Smooth muscle cell (in vitro differentiated cells): ENCODE results near the gene TMEM238L. TPM values are rescaled to one million over a fixed set of nuclear protein-coding genes. Genes with fewer than 3 reads are reported as not detected.
A peak's percentile ranks its signal among the peaks of the same experiment; 100 is the strongest.

ENCODE experiments used
- DNase-seq: peaks from one replicate; lab custom pipeline; 2025; ENCODE audit not compliant: unreplicated experiment; lab: John Stamatoyannopoulos, UW
- H2AFZ ChIP-seq: fragments of 200-600 bp; sonication (generic); 2 replicates; pipeline ENCODE4 v1.6.0; 2016; ENCODE audit warnings: antibody characterized with exemption, low read depth, mild to moderate bottlenecking
- H3F3A ChIP-seq: fragments of 200-600 bp; sonication (generic); 2 replicates; pipeline ENCODE4 v1.6.0; 2017; ENCODE audit warnings: antibody characterized with exemption, low read depth
- H3K27ac ChIP-seq: fragments of 200-600 bp; sonication (generic); 2 replicates; pipeline ENCODE4 v1.5.1; 2016; ENCODE audit warnings: low read depth, mild to moderate bottlenecking
- H3K27me3 ChIP-seq: fragments of 200-600 bp; sonication (generic); 2 replicates; pipeline ENCODE4 v1.6.1; 2016; ENCODE audit warnings: low read depth, mild to moderate bottlenecking
- H3K36me3 ChIP-seq: fragments of 200-600 bp; sonication (generic); 2 replicates; pipeline ENCODE4 v1.5.1; 2016; ENCODE audit warnings: low read depth
- H3K4me1 ChIP-seq: fragments of 200-600 bp; sonication (generic); 2 replicates; pipeline ENCODE4 v1.5.1; 2016; ENCODE audit warnings: low read depth
- H3K4me2 ChIP-seq: fragments of 200-600 bp; sonication (generic); 2 replicates; pipeline ENCODE4 v1.6.0; 2016; ENCODE audit warnings: mild to moderate bottlenecking
- H3K4me3 ChIP-seq: fragments of 200-600 bp; sonication (generic); 2 replicates; pipeline ENCODE4 v1.5.1; 2016; ENCODE audit warnings: mild to moderate bottlenecking
- H3K79me2 ChIP-seq: fragments of 200-600 bp; sonication (generic); 2 replicates; pipeline ENCODE4 v1.6.0; 2016; ENCODE audit warnings: low read depth, mild to moderate bottlenecking
- H3K9ac ChIP-seq: fragments of 200-600 bp; sonication (generic); 2 replicates; pipeline ENCODE4 v1.6.0; 2016; ENCODE audit warnings: low read depth
- H3K9me3 ChIP-seq: fragments of 200-600 bp; sonication (generic); replicated peaks from 2 replicates; pipeline ENCODE4 v1.5.1; 2016; ENCODE audit warnings: low read depth
- H4K20me1 ChIP-seq: fragments of 200-600 bp; sonication (generic); 2 replicates; pipeline ENCODE4 v1.6.0; 2016; ENCODE audit warnings: low read depth
- CTCF ChIP-seq: fragments of 200-600 bp; sonication (generic); IDR thresholded peaks from 2 replicates; pipeline ENCODE4 v1.5.1; 2017; ENCODE audit warnings: borderline replicate concordance, mild to moderate bottlenecking, antibody characterized with exemption; ENCODE audit not compliant: insufficient read depth, poor library complexity, severe bottlenecking
- WGBS: methylation state at CpG from one replicate; pipeline ENCODE4 v1.1.7; 2016; ENCODE audit warnings: low lambda C conversion rate; 5-methylcytosine and 5-hydroxymethylcytosine counted together
- polyA plus RNA-seq: library from polyadenylated mRNA; unstranded; fragments of >200 nt; fragmentation: Nextera tagmentation; extraction: Ambion mirVana; gene quantifications from 2 replicates; pipeline ENCODE4 v1.2.1, GENCODE V29; 2016
- total RNA-seq: library from RNA; depleted of rRNA; stranded (reverse); fragments of >200 nt; gene quantifications from 2 replicates; pipeline ENCODE4 v1.2.3, GENCODE V29; 2014

The TMEM238L gene
- total and polyA plus RNA-seq, 2 experiments from 2014 or later: not detected

GRCh38 chr17:10756185-10756584, 47.7 kb downstream of the TMEM238L start:
- Histone ChIP-seq H3K4me3 (no peak overlapping the region), H3K27me3 (no peaks in the 10 kb centered on the region), H3K27ac (no peak overlapping the region)

GRCh38 chr17:10755592-10756127, 48.2 kb downstream of the TMEM238L start:
- Histone ChIP-seq H3K4me2 (peak overlapping the region; percentile 77), H3K9me3 (no peaks in the 10 kb centered on the region), H3K9ac (no peak overlapping the region), H3K79me2 (no peaks in the 10 kb centered on the region), H4K20me1 (no peaks in the 10 kb centered on the region), H3K27ac (no peak overlapping the region), H3K4me3 (no peak overlapping the region), H2AFZ (no peak overlapping the region), H3K27me3 (no peaks in the 10 kb centered on the region), H3K36me3 (no peaks in the 10 kb centered on the region), H3F3A (no peaks in the 10 kb centered on the region), H3K4me1 (peaks cover 9% of the 10 kb centered on the region)
- DNase-seq: no peak
- no peak for TF ChIP-seq CTCF
- 73% methylated on average over 3 of the region's 3 CpGs for WGBS

More at GRCh38 chr17:10756185-10756584, 47.7 kb downstream of the TMEM238L start:
- no peaks in the 10 kb centered on the region for H3K79me2 ChIP-seq
- H4K20me1 ChIP-seq: no peaks in the 10 kb centered on the region
- no peak overlapping the region for H3K9ac ChIP-seq
- peaks cover 9% of the 10 kb centered on the region for H3K4me1 ChIP-seq
- H3F3A ChIP-seq: no peaks in the 10 kb centered on the region
- H2AFZ ChIP-seq: no peak overlapping the region
- no peak overlapping the region for H3K4me2 ChIP-seq
- no peak for DNase-seq
- no peaks in the 10 kb centered on the region for H3K36me3 ChIP-seq
- H3K9me3 ChIP-seq: no peaks in the 10 kb centered on the region
- TF ChIP-seq CTCF: no peak
- WGBS: 35% methylated on average over 1 of the region's 1 CpG

GRCh38 chr17:10754861-10755591, 48.9 kb downstream of the TMEM238L start:
- Histone ChIP-seq H3K27me3 (no peaks in the 10 kb centered on the region), H3K27ac (no peak overlapping the region), H2AFZ (peak overlapping the region; percentile 51), H3K4me1 (peaks cover 9% of the 10 kb centered on the region), H3K36me3 (no peaks in the 10 kb centered on the region), H4K20me1 (no peaks in the 10 kb centered on the region), H3K4me2 (peak overlapping the region; percentile 77), H3K9me3 (no peaks in the 10 kb centered on the region), H3K9ac (no peak overlapping the region), H3K4me3 (peak overlapping the region; percentile 22), H3K79me2 (no peaks in the 10 kb centered on the region), H3F3A (no peaks in the 10 kb centered on the region)
- WGBS: 7% methylated on average over 14 of the region's 14 CpGs
- no peak for DNase-seq
- no peak for TF ChIP-seq CTCF
